GM15510 (cell line): ENCODE measurements around the gene LRCOL1.

ENCODE experiments used
- POLR2A ChIP-seq: IDR thresholded peaks from 3 replicates; pipeline ENCODE4 v1.6.1; 2011; ENCODE audit warnings: borderline replicate concordance; ENCODE audit not compliant: insufficient read length; ENCODE audit errors: extremely low read depth

LRCOL1 gene

GRCh38 chr12:132563911-132564310 lies 46.5 kb downstream of the LRCOL1 start:
- no peak for TF ChIP-seq POLR2A

GRCh38 chr12:132562489-132563021 lies 47.8 kb downstream of the LRCOL1 start:
- TF ChIP-seq POLR2A = no peak

DNA sequence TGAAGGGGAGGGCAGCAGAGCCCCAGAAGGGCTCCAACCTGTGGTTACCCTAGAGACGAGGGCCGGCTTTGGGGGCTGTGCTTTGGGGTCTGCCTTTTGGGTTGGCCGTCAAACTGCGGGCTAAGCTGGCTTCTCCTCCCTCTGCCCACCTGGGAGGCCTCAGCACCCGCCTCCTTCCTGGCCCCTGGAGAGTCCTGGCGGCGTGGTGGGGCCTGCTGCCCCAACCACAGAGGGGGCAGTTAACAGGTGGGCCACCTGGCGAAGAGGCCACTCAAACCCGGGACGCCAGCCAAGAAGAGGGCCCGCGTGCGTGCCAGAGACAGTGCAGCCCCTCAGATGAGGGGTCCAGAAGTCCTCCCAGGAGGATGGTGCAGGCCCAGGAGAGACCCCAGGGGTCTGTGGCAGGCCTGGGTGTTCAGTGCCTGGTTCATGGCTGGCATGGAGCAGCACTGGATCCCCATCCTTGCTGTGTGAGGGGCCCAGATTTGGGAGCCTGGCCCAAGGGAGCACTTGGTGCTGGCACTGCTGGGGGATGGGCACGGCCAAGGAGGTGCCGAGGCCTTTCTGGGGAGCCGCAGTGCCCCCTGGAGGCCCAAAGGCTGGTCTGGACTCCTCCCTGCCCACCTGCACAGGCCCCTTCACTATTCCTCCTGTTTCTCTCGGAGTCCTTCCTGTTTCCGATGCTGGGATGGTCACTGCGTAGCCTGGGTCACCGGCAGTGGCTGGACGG lies 48.8 kb downstream of the LRCOL1 start:
- TF ChIP-seq POLR2A = no peak

GRCh38 chr12:132560614-132561426 lies 49.6 kb downstream of the LRCOL1 start:
- TF ChIP-seq POLR2A = no peak

- TF ChIP-seq POLR2A = no peak
Measured at GRCh38 chr12:132560364-132560613, 50.1 kb downstream of the LRCOL1 start.

DNA sequence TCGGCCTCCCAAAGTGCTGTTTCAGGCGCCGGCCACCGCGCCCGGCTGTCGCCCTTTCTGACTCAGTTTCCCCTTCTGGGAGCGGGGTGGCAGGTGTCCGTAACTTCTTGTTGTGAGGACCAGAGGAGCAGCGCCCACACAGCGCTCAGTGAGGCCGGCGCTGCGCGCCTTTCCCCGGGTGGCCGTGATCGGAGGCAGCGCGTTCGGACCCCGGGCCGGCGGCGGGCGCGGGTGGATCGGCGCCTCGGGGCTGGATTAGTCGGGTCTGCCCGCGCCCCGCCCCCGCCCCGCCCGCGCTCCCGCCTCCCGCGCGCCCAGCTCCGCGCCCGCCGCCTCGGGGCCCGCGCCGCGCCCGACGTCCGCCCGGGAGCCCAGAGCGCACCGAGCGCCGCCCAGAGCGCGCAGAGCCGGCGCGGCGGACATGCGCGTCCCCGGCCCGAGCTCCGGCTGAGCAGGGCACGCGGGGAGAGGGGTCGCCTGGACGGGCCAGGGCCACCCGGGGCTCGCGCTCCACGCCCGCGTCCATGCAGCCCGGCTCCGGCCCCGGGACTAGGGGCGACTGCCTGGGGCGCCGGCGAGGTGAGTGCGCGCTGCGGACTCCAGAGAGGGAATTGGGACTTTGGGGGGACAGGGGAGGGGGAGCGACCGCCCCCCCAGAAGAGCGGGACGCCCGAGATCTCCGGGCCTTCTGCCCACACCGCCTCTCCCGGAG lies 50.6 kb downstream of the LRCOL1 start:
- TF ChIP-seq POLR2A = peak; percentile 45

GRCh38 chr12:132558861-132559623 lies 51.3 kb downstream of the LRCOL1 start:
- no peak for TF ChIP-seq POLR2A

DNA sequence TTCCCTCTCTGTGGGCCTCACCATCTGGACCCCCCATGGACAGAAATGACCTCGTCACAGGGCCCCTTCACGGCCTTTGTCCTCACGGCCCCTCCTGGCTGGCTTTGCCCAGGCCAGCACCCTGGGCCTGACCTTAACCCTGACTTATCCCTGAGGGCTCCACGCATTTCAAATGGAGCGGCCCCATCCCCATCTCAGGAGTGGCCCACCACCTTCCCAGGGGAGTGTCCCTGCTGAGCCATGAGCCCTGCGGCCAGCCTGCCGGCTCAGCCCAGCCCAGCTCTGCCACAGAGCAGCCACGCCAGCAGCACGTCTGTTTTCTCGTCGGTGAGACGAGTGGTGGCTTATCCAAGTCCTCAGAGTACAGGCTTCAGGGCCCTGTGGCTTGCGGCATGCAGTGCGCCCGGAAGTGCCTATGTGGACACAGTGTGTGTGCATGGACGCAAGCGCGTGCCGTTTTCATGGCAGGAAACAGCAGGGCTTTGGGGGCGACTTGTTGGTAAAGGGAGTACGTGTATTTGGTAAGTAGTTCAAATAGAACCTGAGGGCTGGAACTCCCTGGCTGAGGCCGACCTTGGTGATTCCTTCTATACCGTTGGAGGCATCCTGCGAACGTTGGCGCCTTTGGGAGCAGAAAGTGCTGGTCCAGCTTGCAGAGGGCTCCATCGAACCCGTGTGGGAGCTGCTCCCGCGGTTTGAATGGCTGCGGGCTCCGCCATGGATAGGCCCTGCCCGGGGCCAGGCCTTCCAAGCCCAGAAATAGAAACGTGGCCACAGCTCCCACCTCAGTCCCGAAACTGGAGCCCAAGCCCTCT lies 52.1 kb downstream of the LRCOL1 start:
- TF ChIP-seq POLR2A = no peak

GRCh38 chr12:132557291-132558015 lies 52.9 kb downstream of the LRCOL1 start:
- no peak for TF ChIP-seq POLR2A

DNA sequence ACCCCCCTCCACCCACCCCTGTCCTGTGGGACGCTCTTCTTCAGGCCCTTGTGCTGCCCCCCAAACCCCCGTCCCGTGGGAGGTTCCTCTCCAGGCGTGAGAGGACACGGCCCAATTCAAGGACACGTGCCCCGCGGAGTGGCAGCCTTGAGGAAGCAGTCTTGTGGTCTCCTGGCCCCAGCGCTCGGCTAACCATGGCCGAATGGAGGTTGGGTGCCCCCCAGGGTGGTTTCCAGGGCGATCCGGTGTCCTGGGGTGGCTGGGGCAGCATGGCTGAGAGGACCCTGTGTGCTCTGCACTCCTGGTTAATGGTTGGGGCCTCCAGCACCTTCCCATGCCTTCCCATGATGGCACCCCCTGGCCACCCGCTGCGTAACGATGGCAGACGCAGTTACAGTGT lies 53.6 kb downstream of the LRCOL1 start:
- TF ChIP-seq POLR2A = no peak

DNA sequence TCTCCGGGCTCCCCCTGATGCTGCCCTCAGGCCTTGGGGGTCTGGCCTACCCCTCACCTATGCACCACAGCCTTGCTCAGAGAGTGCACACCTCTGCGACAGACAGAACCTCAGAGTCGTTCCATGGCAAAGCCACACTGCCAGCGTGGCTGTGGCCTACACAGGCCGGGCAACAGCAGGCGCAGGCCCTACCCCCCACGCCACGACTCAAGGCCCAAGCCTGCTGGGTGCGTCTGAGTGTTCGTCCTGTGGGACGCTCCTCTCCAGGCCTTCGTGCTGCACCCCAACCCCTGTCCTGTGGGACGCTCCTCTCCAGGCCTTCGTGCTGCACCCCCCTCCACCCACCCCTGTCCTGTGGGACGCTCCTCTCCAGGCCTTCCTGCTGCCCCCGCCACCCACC lies 54.2 kb downstream of the LRCOL1 start:
- no peak for TF ChIP-seq POLR2A

DNA sequence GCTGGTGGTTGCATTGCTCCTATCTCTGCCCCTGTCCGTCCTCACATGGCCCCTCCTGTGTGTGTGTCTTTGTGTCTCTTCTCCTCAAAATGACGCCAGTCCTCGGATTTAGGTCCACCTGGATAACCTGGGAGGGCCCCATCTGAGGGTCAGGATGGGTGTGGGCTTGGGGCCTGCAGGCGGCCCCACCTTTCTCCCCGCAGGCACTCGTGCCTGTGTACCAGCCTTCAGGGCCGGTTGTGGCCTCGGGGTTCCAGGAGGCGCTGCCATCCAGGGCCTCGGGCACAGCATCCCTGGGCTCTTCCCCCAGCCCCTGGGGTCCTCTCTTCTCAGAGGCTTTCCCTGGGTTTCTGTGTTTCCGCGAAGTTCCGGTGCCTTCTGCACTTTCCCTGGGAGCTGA lies 54.7 kb downstream of the LRCOL1 start:
- no peak for TF ChIP-seq POLR2A
